A549 (cell line): ENCODE results near the gene CDHR2.

Experiments
- BHLHE40 ChIP-seq: IDR thresholded peaks from 2 replicates; pipeline ENCODE4 v1.6.1; 2012; ENCODE audit warnings: low read depth, low read length, inconsistent platforms
- CTCF ChIP-seq: fragments of >200 bp; sonication (Bioruptor Twin); formaldehyde crosslinking; IDR thresholded peaks from 3 replicates; pipeline ENCODE4 v1.5.1; 2016
- EP300 ChIP-seq, 2 experiments: fragments of >200 bp; sonication (Bioruptor Twin); formaldehyde crosslinking; IDR thresholded peaks; 2 replicates in 1 of 2; 3 replicates in 1 of 2; pipeline ENCODE4 v1.6.1; 2016 to 2017
- MAZ ChIP-seq: fragments of 150-350 bp; IDR thresholded peaks from 2 replicates; pipeline ENCODE4 v1.6.1; 2014; ENCODE audit warnings: antibody characterized with exemption, low read depth, low read length, borderline replicate concordance
- POLR2A ChIP-seq: IDR thresholded peaks from 2 replicates; pipeline ENCODE4 v1.6.1; 2012; ENCODE audit warnings: mild to moderate bottlenecking, low read length
- POLR2AphosphoS2 ChIP-seq: conservative IDR thresholded peaks from 2 replicates; pipeline ENCODE4 v1.6.1; 2012; ENCODE audit warnings: low read length, improper control_type of control experiment, inconsistent platforms
- RAD21 ChIP-seq, 2 experiments: fragments of >200 bp in 1 of 2; sonication (Bioruptor Twin) in 1 of 2; formaldehyde crosslinking in 1 of 2; IDR thresholded peaks in 1 of 2; conservative IDR thresholded peaks in 1 of 2; 2 replicates in 1 of 2; 3 replicates in 1 of 2; pipeline ENCODE4 v1.6.1; 2012 to 2018; ENCODE audit warnings: inconsistent platforms in 1 of 2
- RCOR1 ChIP-seq: fragments of 150-350 bp; IDR thresholded peaks from 2 replicates; pipeline ENCODE4 v1.6.1; 2014; ENCODE audit warnings: antibody characterized with exemption, low read length, low read depth
- ZFP36 ChIP-seq: fragments of 450-650 bp; IDR thresholded peaks from 2 replicates; pipeline ENCODE4 v1.6.1; 2014; ENCODE audit warnings: borderline replicate concordance; ENCODE audit not compliant: partially characterized antibody

- no peak for TF ChIP-seq CTCF
- TF ChIP-seq POLR2A: no peak
- TF ChIP-seq BHLHE40: no peak
- TF ChIP-seq RAD21 (conservative IDR thresholded peaks at IDR 0.05 in 1 of 2, IDR thresholded peaks at IDR 0.05 in 1 of 2): no peak
- TF ChIP-seq MAZ: no peak
- TF ChIP-seq RCOR1: no peak
- TF ChIP-seq ZFP36: no peak
- TF ChIP-seq POLR2AphosphoS2: no peak
- TF ChIP-seq EP300 (IDR thresholded peaks at IDR 0.05): no peak
Observed at GRCh38 chr5:176515396-176515795, 33.7 kb upstream of the CDHR2 start.
